Limb (tissue), 2 donors: Measurements from ENCODE around the gene CGA.
"Not testable (repeated sequence)": the region's sequence is repeated elsewhere in the genome, so short reads cannot be mapped to it uniquely, and the experiment has no call there.

Experiments
- DNase-seq, 2 donors: peaks; one replicate each; pipeline ENCODE4 v3.0.0-alpha.2; 2016; ENCODE audit errors: extremely low spot score in 2 of 2

CGA gene

DNA sequence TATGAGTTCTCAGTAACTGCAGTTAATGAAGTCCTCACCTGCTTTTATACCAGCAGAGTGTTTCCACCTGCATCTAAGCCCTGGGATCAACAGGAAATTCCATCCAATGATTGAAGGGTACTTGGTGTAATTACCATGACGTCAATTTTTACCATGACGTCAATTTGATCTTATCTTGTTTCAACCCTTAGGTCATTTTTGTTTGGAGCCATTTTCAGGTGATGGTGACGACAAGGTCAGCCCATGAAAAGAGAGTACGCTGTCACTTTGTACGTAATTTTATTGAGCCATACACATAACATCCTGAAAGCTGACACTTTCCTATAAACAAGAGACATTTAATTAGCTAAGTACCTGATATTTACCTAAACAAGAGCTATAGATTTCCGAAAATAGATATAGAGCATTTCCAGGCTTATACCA lies at the start of gene CGA:
Gene CGA, minus strand, starts transcription at position 20 of the 423 bp plus-strand sequence. CDS start 6,906 bp downstream, outside the sequence.
- DNase-seq: no peak

DNA sequence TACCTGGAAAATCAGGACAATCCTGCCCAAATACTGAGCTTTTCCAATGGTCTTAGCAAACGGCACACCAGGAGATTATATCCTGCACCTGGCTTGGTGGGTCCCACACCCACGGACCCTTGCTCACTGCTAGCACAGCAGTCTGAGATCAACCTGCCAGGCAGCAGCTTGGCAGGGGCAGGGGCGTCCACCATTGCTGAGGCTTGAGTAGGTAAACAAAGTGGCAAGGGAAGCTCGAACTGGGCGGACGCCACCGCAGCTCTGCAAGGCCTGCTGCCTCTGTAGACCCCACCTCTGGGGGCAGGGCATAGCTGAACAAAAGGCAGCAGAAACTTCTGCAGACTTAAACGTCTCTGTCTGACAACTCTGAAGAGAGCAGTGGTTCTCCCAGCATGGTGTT lies 45.0 kb upstream of the CGA start:
- not testable (repeated sequence) for DNase-seq

DNA sequence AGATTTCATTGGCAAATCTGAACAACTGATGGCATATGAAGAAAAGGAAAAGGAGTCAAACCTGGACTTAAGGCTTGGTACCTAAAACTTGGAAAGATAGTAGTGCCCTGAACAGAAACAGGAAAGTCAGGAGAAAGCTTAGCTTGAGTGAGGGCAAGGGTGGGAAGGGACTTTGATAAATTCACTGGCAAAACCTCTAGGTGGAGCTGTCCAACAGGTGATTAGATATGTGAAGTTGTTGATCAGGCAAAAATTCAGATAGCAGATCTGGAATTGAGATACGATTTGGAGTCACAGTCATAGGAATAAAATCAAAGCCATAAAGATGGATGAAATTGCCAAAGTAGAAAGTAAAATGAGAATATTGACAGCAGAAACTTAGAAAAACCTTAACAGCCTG lies 44.3 kb upstream of the CGA start:
- no peak for DNase-seq

DNA sequence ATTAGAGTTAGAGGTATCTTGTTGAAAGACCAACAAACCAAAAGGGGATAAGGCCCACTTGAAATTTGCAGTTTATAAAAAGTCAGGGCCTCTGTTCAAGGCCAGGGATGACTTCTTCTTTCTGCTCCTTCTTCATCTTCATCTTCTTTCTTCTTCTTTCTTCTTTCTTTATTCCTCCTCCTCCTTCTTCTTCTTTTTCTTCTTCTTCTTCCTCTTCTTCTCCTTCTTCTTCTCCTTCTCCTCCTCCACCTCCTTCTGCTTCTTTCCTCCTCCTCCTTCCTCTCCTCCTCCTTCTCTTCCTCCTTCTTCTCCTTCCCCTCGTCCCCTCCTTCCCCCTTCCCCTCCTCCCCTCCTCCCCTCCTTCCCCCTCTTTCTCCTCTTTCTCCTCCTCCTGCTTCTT lies 42.1 kb upstream of the CGA start:
- DNase-seq: no peak

DNA sequence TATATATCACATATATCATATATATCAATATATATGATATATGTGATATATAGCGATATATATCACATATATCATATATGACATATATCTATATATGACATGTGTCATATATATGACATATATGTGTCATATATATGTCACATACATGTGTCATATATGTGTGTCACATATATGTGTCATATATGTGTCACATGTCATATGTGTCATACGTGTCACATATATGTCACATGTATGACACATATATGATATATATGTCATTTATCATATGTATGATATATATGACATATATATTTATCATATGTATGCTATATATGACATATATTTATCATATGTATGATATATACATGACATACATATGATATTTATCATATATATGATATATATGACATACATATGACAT lies 32.8 kb upstream of the CGA start:
- DNase-seq: no peak

DNA sequence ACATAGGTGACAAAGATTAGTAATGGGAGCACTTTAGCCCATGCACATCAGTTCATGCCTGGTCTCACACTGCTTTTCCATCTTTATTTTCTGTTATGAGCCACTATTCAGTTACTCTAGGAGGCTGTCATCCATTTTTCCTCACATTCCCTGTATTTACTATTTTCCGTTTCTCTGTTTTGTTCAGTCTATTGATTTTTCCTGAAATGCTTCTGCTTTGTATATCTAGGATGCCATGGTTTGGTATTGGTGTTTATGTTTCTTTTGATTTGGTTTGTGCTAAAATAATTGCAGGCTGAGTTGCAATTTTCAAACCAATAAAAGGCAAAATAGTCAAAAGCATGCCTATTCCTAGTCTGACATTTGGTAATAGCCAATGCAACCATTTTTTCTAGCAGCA lies 31.6 kb upstream of the CGA start:
- no peak for DNase-seq

DNA sequence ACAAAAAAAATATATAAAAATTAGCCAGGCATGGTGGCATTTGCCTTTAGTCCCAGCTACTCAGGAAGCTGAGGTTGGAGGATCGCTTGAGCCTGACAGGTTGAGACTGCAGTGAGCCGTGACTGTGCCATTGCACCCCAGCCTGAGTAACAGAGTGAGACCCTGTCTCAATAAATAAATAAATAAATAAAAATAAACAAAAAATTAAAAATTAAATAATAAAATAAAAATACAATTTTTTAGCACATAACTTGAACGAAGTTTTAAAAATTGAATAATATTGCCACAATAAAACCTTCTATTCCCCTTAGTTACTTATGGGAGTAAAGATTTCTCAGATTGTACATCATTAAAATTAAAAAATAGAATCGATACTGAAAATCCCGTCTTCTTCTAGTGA lies 29.2 kb upstream of the CGA start:
- DNase-seq: no peak

DNA sequence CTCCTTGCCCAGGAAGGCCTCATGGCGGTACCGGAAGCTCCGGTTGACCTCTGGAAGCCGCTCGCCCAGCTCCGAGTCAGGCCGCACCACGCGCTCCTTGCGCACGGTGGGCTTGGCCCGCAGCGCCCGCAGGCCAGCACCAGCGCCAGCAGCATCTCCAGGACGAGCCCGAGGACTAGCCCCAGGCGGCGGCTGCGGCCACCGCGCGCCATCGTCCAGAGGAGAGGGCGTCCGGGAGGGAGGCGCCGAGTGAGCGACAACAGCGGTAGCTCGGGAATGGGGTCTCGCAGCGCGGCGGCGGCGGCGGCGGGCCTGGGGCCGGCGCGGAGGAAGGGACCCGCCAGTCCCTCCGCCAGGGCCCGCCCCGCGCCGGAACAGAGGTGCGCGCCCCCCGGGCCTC lies 27.6 kb upstream of the CGA start:
- no peak for DNase-seq

DNA sequence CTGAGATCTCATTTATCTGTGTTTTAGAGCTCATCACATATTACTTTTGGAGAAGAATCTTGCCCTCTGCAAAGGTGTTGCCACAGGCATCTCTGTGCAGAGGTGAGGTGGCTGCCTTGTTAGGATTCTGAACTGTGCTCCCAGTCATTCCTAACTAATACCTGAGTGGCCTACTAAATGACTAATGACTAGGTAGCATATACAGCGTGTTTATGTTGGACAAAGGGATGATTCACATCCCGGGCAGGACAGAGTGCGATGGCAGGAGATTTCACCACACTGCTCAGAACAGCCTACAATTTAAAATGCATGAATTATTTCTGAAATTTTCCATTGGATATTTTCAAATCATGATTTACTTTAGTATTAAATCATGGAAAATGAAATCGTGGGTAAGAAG lies 23.1 kb upstream of the CGA start:
- DNase-seq: no peak

DNA sequence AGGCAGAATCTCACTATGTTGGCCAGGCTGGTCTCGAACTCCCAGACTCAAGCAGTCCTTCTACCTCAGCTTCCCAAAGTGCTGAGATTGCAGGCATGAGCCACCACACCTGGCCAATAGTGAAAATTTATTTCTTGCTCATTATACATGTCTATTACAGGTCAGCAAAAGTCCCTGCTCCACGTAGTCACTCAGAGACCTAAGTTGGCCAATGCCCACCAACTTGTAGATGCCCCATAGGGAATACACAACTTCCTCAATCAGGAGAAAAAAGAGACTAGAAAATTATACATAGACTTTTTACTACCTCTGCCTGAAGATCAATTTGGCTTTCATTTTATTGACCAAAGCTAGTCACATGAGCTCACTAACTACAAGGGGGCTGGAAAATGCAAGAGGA lies 22.0 kb upstream of the CGA start:
- no peak for DNase-seq

DNA sequence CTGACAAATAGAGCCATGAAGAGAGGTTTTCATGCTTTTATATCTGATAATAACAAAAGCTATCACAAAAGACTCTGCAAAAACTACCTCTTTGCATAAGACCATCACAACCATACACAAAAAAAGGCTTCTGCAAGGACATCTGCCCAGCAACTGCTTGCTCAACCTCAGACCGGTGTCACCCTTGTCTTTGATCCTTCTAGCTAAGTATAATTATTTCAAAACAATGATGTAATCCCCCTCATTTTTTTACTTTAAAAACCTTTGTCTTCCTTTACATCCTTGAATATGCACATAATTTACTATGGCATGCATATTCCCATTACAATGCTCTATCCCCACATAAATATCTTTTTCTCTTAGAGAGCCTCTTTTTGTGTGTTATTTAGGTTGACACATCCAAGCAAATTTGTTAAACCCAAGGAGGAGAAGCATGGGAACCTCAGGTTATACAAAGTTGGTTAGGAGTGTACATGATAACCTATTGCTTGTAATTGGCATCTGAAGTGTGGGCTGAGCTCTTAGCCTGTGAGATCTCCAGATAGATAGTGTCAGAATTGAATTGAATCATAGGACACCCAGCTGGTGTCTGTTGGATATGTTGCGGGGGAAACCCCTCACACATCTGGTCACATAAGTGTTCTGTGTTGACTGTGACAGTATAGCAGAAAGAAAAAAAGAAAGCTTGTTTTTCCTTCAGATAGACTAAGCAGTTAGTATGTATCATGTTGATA lies 20.7 kb upstream of the CGA start:
- DNase-seq: no peak

DNA sequence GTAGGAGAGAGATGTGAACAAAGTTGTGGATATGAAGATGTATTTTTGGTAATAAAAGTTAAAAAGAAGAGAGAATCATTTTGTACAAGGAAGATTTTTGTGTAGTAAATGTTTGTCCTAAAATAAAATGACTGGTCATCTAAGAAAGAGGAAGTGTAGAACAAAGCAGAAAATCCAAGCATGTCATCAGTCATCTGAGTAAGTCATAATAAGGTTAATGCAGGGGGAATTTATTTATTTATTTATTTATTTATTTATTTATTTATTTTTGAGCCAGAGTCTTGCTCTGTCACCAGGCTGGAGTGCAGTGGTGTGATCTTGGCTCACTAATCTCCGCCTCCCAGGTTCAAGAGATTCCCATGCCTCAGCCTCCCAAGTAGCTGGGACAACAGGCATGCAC lies 15.7 kb upstream of the CGA start:
- no peak for DNase-seq

DNA sequence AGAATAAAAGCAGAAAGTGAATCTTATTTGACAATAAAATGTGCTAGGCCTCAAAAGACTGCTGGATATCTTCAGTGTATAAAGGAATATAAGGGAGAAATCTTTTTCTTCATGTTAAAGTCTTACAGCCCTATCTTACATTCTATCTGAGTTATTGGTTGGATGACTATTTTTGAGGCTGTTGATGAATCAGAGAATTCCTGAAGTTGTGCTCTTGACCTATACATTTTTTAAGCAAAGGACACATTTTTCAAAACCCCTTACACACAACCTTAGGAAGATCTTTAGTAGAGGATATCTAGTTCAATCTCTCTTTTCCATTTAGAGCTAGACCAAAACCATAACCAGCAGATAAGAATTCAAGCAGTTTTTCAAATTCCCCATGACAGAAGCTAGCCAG lies 10.9 kb upstream of the CGA start:
- no peak for DNase-seq

DNA sequence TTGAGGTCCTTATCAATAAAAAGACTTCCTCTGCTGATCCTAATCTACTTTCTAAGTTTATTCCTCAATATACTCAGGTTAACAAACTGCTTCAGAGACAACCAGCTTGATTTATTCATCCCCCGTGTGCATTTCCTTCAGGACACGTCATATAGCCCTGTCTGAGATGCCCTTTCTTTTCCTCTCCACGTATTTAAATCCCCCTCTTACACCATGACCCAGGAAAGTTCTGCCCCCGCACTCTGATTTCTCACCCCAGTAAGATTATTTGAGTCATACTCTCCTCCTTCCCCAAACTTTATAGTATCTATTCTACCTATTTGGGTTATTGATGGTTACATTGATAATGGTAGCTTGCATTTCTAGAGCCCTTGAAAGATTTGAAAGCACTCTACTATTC lies 9.8 kb upstream of the CGA start:
- no peak for DNase-seq

DNA sequence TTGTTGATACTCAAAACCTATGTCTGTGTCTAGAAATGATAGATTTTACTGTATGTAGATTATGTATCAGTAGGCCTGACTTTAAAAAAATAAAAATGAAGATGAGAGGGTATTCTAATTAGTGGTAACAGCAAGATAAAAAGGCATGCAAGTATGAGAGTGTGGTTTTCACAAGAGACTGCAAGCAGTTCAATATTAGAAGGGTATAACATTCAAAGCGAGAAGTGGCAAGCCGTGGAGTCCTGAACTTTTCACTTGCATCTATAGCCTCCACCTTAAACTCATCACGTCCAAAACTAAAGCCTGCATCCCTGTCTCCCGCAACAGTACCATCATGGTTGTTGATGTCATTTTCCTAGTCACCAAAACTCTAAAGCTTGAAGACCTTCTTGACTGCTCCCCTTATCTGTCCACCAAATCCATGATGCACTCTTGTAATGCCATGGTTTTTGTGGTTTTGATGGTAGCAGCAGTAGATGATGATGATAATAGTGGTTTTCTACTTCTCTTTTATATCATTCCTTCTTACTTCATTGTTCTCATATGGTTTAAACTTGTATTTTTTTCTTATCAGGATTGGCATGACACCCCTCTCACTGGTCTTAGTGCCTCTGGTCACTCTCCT lies 9.2 kb upstream of the CGA start:
- DNase-seq: no peak

DNA sequence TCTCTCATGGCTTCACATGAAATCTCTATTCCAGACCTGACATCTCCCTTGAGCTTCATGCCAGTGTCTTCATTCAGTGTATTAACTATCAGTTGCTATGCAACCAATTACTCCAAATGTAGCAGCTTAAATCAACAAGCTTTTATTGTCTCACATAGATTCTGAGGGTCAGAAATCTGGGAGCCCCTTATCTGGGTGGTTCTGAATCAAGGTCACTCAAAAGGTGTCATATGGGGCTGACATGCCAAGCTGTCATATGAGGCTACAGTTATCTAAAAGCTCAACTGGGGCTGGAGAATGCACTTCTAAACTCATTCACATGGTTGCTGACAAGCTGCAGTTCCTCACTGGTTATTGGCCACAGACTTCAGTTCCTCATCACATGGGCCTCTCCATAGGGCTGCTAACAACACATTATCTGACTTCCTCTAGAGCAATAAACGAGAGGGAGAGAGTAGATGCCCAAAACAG lies 7.3 kb upstream of the CGA start:
- DNase-seq: no peak

DNA sequence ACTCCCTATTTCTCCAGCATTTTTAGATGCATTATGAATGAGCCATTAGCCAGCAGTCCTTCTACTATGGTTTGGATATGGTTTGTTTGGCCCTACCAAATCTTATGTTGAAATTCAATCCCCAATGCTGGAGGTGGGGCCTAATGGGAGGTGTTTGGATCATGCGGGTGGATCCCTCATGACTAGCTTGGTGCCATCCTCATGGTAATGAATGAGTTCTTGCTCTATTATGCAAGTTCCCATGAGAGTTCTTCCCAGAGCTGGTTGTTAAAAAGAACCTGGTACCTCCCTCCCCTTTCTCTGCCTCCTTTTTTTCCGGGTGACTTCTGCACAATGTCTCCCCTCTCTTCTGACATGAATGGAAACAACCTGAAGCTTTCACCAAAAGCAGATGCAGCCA lies 6.2 kb upstream of the CGA start:
- DNase-seq: no peak

DNA sequence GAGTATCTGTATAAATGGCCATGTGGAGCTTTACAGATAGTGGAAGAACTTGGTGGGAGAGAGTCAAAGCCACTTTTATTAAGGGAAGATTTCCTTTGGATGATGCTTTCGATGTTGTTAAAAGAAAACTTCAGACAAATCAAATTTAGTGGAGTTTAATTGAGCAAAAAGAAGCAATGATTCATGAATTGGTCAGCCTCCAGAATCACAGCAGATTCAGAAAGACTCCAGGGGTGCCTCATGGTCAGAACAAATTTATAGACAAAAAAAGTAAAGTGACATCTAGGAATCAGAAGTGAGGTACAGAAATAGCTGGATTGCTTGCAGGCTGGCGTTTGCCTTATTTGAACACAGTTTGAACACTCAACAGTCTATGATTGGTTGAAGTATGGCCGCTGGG lies 5.3 kb upstream of the CGA start:
- DNase-seq: no peak

DNA sequence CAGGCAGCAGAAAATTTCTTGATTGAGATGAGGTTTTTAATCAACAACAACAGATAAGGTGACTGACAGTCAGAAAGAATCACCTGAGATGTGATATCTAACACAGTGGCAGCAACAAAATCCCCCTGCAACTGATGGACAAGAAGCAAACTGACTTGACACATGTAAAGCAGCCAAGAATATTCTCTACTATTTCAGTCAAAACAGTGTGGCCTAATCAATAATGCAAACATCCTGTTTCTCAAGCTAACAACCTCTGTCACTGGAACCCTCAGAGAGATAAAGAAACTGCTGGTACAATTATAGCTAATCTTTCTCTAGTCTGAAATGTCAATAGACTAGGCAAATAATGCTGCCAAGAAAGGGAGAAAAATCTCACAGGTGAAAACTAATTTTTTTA lies 4.6 kb upstream of the CGA start:
- no peak for DNase-seq

DNA sequence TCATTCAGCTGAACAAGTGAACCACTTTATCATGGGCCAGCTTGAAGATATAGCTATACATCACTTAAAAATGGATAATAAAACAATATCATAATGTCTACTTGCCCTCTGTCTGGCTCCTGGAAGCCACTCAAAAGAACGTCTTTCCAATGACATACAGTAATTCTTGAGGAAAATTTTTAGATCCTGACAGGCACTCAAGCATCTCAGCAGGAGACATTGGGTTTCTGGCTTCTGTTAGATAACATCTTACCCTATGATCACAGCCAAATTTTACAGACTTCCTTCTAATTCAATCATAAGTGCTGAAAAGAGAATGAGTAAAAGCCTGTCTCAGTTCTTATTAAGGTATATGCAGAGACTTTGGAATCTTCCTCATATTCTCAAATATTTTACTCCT lies 330 bp downstream of the CGA start:
- DNase-seq: no peak

DNA sequence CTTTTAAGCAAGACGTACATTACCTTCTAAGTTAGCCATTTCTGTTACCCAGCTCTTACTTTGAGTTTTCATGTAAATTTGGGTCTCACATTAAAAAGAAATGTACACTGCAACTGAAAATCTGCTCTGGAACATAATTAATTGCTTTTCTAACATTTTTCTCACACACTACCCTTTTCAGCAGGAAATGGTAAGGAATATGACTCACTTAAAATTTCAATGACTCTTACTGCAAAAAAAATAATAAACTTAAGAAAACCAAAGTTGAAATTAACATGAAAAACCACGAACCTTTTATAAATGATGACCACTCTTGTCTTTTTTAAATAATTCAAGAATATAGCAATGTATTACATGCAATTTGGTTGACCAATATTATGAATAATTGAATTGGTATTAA lies 1.3 kb downstream of the CGA start:
- no peak for DNase-seq

DNA sequence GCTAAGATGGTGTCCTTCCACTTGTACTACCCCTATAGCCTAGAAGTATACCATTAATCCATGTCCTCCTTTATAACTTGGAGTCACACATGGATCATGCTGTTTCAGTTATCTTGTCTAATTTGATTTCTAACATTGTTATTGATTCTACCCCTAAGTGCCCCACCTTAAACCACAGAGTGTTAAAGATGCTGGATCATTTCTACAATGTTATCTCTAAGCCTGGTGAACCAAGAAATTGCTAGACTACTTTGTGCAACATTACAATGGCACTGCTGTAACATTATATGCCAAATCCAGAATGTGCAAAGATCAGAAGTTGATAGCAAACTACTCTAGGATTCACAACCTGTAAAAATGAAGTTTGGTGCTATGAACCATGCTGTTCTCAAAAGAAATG lies 1.7 kb downstream of the CGA start:
- DNase-seq: no peak

DNA sequence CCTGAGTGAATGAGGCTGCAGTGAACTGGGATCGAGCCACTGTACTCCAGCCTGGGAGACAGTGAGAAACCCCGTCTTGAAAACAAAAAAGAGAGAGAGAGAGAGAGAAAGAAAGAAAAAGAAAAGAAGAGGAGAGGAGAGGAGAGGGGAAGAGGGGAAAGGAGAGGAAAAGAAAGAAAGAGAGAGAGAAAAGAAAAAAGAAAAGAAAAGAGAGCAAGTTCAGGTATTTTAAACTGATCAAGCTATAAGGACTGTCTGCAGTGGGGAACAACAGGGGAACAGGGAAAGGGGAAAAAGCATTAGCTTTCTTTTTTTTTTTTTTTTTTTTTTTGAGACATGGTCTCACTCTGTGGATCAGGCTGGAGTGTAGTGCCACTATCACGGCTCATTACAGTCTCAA lies 2.5 kb downstream of the CGA start:
- DNase-seq: no peak
